DLD1 (cell line): Measurements from ENCODE around the gene CLPTM1L.
"Not testable (repeated sequence)": the region's sequence is repeated elsewhere in the genome, so short reads cannot be mapped to it uniquely, and the experiment has no call there.

Experiments
- in situ Hi-C: cut with HindIII; loops from 2 replicates; pipeline ENCODE4 v1.10.0; 2017; ENCODE audit warnings: low sequenced_read_pairs

CLPTM1L gene

GRCh38 chr5:1280177-1281037 lies 64.5 kb downstream of the CLPTM1L start:
- in situ Hi-C loops = no loop called here

DNA sequence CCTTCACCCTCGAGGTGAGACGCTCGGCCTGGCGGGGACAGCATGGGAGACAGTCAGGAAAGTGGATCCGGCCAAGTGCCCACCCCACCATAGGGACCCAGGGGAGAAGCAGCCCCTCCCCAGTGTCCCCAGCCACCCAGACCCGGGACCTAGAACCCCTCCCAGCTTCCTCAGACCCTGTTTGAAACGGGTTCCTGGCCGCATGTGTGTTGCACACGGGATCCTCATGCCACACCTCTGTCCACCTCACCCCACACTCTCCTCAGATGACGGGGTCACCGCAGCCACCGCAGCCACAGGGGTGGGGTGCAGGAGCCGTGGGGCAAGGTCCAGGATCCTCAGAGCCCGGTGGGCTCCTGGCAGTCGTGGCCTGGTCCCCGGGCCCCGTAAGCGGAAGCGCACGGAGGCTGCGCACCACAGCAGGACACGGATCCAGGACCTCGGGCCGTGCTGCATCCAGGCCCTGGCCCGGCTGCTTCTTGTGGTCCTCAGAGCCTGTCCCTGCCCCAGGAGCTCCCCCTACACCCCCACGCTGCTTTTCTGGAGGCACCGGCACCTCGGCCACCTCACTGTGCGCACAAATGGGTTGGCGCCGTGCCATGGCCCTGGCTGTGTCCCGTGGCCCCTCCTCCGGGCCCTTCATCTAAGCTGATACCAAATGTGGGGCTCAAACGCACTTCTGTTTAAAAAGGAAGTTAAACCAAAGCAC lies 65.3 kb downstream of the CLPTM1L start:
- in situ Hi-C loops = no loop called here

DNA sequence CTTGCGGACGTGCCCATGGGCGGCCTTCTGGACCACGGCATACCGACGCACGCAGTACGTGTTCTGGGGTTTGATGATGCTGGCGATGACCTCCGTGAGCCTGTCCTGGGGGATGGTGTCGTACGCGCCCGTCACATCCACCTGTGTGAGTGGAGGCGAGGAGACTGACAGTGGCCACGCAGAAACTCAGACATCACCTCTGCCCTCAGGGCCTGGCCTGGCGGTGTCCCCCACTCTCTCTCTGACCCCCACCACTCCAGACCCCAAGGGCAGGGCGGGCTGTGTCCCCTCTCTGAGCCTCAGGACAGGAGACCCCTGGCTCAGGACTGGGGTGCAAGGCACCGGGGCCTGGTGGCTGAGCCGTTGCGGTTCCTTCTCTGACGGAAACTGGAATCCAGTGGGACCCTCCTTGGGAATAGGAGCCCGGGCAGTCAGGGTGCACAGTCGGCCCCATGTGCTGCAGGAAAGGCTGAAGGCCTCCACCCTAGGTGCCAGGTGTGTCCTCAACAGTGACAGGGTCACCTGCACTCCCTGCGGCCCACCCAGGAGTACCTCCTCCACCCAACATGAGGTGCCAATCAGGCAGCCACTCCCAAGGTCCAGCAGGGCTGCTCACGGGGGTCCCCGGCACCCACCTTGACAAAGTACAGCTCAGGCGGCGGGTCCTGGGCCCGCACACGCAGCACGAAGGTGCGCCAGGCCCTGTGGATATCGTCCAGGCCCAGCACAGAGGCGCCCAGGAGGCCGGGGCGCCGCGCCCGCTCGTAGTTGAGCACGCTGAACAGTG lies 66.0 kb downstream of the CLPTM1L start:
- in situ Hi-C loops = no loop called here

- in situ Hi-C loops = no loop called here
These were observed 66.7 kb downstream of the CLPTM1L start for GRCh38 chr5:1278216-1278615.

DNA sequence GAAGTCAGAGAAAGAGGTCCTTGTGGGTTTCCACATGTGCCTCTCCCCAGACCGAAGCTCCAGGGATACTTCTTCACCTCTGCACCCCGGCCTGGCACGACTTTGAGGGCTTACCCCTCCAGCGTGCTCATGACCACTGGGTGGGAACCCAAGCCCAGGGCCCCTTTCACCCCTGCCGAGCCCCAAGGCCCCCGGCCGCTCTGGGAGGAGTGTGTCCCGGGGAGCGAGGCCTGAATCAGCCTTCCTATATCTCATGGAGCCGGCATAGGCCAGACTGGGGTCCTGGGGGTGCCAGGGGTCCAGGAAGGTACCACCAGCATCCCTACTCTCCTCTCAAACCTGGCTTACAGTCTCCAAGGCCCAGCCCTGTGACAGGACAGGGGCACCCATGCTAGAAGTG lies 67.1 kb downstream of the CLPTM1L start:
- in situ Hi-C loops = no loop called here

GRCh38 chr5:1277331-1277730 lies 67.6 kb downstream of the CLPTM1L start:
- in situ Hi-C loops = no loop called here

- in situ Hi-C loops = no loop called here
These were observed 68.0 kb downstream of the CLPTM1L start for GRCh38 chr5:1276930-1277329.

DNA sequence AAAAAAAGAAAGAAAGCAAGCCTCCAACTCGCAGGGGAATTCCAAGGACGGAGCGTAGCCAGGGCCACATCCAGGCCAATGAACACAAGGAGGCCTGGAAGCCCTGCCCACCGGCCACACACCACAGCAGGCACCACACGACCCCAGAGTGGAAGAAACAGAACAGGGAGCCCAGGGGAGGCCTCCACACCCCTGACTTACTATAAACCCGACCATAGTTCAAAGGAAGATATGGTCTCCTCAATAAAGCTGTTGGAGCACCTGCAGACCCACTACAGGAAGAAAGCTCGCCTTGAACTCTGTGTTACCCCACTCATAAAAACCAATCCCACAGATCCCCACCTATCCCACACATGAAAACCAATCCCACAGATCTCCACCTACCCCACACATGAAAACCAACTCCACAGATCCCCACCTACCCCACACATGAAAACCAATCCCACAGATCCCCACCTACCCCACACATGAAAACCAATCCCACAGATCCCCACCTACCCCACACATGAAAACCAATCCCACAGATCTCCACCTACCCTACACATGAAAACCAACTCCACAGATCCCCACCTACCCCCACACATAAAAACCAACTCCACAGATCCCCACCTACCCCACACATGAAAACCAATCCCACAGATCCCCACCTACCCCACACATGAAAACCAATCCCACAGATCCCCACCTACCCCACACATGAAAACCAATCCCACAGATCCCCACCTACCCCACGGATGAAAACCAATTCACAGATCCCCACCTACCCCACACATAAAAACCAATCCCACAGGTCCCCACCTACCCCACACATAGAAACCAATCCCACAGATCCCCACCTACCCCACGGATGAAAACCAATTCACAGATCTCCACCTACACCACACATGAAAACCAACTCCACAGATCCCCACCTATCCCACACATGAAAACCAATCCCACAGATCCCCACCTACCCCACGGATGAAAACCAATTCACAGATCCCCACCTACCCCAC lies 69.2 kb downstream of the CLPTM1L start:
- in situ Hi-C loops = not testable (repeated sequence)

- in situ Hi-C loops = no loop called here
These were observed 70.4 kb downstream of the CLPTM1L start for GRCh38 chr5:1274471-1274870.

DNA sequence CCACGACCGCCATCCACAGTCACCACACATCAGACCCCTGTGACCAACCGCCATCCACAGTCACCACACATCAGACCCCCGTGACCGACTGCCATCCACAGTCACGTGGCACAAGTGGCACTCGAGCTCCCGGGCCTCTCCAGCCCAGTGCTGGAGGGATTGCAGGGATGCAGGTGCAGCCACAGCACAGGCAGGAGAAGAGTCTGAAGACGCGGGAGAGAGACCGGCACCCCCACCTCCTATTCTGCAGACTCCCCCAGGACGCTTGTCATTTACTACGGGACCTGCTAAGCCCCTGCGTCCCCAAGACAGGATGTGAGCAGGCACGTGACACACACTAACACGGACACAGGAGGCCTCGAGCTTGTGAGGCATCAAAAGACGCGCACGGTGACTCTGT lies 71.2 kb downstream of the CLPTM1L start:
- in situ Hi-C loops = no loop called here

DNA sequence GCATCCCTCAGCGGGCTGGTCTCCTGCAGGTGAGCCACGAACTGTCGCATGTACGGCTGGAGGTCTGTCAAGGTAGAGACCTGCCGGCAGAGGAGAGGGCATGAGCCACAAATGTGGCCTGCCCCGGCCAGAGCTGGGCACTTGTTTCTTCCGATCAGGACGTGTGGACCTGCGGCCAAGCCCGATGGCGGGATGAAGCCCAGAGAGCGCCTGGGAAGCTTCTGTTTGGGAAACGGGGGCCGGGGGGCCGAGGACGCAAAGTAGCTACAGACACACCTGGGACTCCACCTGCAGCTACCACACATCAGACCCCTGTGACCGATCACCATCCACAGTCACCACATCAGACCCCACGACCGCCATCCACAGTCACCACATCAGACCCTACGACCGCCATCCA lies 72.7 kb downstream of the CLPTM1L start:
- in situ Hi-C loops = no loop called here

DNA sequence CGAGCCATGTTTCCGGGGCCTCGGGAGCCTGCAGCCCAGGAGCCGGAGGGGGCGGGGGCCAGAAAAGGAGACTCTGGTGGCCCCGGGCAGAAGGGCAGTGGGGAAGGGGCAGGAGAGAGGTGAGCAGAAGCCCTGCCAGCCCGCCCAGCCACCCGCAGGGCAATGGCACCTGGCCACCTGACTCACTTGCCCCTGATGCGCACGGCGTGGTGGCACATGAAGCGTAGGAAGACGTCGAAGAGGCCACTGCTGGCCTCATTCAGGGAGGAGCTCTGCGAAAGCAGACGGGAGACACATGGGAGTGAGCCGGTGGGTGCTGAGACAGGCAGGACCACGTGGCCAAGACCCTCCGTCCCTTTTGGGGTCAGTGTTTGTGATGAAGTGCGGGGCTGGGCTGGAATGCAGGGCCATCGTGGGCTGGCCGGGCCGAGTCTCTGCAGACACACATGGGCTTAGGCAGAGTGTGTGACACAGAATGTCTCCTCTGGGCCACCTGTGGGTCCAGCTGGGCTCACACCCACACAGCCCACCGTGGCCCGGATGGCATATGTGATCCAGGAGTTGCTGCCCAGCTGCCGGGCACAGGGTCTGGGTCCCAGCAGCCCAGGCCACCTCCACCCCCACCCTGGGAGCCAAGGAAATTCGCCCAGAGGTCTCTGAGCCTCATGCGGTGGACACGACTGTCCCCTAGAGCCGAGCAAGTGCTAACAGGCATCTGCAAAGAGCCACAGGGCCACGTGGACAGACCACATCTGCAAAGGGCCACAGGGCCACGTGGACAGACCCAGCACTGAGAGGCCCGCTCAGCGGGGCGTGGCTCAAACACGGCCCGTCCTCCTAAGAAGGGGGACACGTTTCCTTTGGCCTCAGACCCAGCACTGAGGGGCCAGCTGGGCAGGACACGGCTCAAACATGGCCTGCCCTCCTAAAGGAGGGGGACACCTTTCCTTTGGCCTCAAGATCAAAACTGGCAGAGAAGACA lies 73.7 kb downstream of the CLPTM1L start:
- in situ Hi-C loops = no loop called here

DNA sequence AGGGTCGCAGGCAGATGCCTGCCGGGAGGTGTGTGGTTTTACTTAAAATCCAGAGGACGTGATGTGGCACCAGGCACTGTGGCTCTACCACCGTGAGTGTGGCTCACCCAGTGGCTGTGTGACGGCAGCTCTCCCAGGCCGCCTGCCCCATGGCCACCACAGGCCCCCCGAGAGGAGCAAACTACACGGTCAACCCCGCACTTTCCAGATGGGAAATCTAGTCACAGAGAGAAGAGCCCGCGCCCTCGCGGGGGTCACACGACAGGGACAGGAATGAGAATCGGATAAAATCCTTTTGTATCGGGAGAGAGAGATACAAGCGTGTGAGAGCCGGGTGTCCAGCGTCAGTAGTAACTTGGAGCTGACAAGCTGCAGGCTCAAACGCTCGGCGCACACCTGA lies 74.5 kb downstream of the CLPTM1L start:
- in situ Hi-C loops = no loop called here

GRCh38 chr5:1268666-1269065 lies 76.2 kb downstream of the CLPTM1L start:
- in situ Hi-C loops = no loop called here

DNA sequence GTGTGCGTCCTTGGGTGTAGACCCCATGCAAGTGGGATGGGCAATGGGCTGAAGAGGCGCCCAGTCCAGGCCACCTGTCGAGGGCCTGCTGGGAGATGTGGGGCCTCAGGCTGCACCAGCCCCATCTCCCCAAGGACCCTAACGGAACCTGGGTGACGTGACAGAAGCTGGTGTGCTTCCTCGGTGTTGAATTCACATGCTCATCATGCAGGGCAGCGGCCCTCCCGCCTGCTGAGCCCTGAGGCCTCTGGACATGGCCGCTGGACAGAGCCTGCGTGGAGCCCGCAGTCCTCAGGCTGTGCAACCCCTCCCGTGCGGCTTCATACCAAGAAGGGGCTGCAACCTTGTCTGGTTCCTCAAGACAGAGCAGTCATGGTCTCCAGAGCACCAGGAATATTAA lies 76.8 kb downstream of the CLPTM1L start:
- in situ Hi-C loops = no loop called here
